DMS79 treated with DMSO at 0.1 percent for 48 hours (cell line): Measurements from ENCODE around the gene FAM151B.
"Not testable (repeated sequence)": the region's sequence is repeated elsewhere in the genome, so short reads cannot be mapped to it uniquely, and the experiment has no call there.

ENCODE experiments used
- DNase-seq: peaks from one replicate; lab custom pipeline; 2025; lab: John Stamatoyannopoulos, UW

Gene FAM151B

GRCh38 chr5:80487829-80488721 lies at the start of gene FAM151B:
Gene FAM151B (plus strand): TSS chr5:80488100. CDS start chr5:80488124, 24 bp downstream.
- DNase-seq = peak; percentile 92

- no peak for DNase-seq
Measured at GRCh38 chr5:80438739-80439138, 49.2 kb upstream of the FAM151B start.

- DNase-seq = no peak
Measured at GRCh38 chr5:80439213-80439612, 48.7 kb upstream of the FAM151B start.

- no peak for DNase-seq
Measured at GRCh38 chr5:80442742-80443141, 45.2 kb upstream of the FAM151B start.

- DNase-seq = no peak
Measured at GRCh38 chr5:80453366-80453765, 34.5 kb upstream of the FAM151B start.

GRCh38 chr5:80463269-80463668 lies 24.6 kb upstream of the FAM151B start:
- no peak for DNase-seq

- DNase-seq = no peak
Measured at GRCh38 chr5:80466669-80467485, 21.0 kb upstream of the FAM151B start.

- no peak for DNase-seq
Measured at GRCh38 chr5:80468131-80468530, 19.8 kb upstream of the FAM151B start.

GRCh38 chr5:80470631-80471030 lies 17.3 kb upstream of the FAM151B start:
- DNase-seq = not testable (repeated sequence)

- DNase-seq = no peak
Measured at GRCh38 chr5:80474929-80475328, 13.0 kb upstream of the FAM151B start.

- no peak for DNase-seq
Measured at GRCh38 chr5:80479713-80480112, 8.2 kb upstream of the FAM151B start.

GRCh38 chr5:80480354-80480753 lies 7.5 kb upstream of the FAM151B start:
- DNase-seq = no peak

GRCh38 chr5:80481019-80481893 lies 6.6 kb upstream of the FAM151B start:
- DNase-seq = no peak

- DNase-seq = no peak
Measured at GRCh38 chr5:80482578-80482977, 5.3 kb upstream of the FAM151B start.

- DNase-seq = no peak
Measured at GRCh38 chr5:80483636-80484232, 4.2 kb upstream of the FAM151B start.

GRCh38 chr5:80487444-80487828 lies 464 bp upstream of the FAM151B start:
- no peak for DNase-seq

- no peak for DNase-seq
Measured at GRCh38 chr5:80491296-80491695, 3.4 kb downstream of the FAM151B start.

- DNase-seq = no peak
Measured at GRCh38 chr5:80492741-80493140, 4.8 kb downstream of the FAM151B start.

GRCh38 chr5:80493443-80493842 lies 5.5 kb downstream of the FAM151B start:
- DNase-seq = not testable (repeated sequence)

- no peak for DNase-seq
Measured at GRCh38 chr5:80495891-80496290, 8.0 kb downstream of the FAM151B start.

GRCh38 chr5:80502800-80503199 lies 14.9 kb downstream of the FAM151B start:
- no peak for DNase-seq

GRCh38 chr5:80503641-80504040 lies 15.7 kb downstream of the FAM151B start:
- no peak for DNase-seq
